Measurements from ENCODE around the gene FOXP1. TPM values are rescaled to one million over a fixed set of nuclear protein-coding genes. Genes with fewer than 3 reads are reported as not detected.

Gene FOXP1
- total and polyA plus RNA-seq, 12 donors = 7.6 to 42.7 (median 24.3) TPM

DNA sequence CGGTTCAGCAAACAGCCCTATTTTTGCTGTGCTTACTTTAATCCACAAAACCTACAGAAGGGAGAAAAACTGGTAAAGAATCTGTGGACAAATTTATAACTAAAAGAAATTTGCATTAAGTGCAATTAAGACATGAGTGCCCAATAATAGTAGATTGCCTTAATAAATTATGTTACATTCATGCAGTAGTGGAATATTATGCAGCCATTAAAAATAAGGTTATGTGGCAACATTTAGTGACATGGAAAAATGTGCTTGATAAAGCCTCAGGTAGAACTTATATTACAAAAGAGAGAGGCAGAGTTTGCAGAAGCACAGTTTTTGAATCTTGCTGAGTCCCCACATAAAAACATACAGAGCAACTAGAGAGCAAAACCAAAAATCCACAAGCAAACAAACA, 253.0 kb downstream of the FOXP1 start:
- TF ChIP-seq, protein P1, sequence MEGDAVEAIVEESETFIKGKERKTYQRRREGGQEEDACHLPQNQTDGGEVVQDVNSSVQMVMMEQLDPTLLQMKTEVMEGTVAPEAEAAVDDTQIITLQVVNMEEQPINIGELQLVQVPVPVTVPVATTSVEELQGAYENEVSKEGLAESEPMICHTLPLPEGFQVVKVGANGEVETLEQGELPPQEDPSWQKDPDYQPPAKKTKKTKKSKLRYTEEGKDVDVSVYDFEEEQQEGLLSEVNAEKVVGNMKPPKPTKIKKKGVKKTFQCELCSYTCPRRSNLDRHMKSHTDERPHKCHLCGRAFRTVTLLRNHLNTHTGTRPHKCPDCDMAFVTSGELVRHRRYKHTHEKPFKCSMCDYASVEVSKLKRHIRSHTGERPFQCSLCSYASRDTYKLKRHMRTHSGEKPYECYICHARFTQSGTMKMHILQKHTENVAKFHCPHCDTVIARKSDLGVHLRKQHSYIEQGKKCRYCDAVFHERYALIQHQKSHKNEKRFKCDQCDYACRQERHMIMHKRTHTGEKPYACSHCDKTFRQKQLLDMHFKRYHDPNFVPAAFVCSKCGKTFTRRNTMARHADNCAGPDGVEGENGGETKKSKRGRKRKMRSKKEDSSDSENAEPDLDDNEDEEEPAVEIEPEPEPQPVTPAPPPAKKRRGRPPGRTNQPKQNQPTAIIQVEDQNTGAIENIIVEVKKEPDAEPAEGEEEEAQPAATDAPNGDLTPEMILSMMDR (IDR thresholded peaks at IDR 0.05) = no peak
- TF ChIP-seq POLR2A (IDR thresholded peaks at IDR 0.05) = no peak
- 94 to 100% (median 97%) methylated on average over 1 of the region's 1 CpG for WGBS, 4 donors
- Histone ChIP-seq H3K27ac (no peak overlapping the region), H3K4me1 (replicated peaks in 1 of 2) (no peaks in the 10 kb centered on the region), H3K36me3 (replicated peaks in 1 of 2) (no peaks in the 10 kb centered on the region), H3K27me3 (no peaks in the 10 kb centered on the region), H3K9me3 (replicated peaks in 1 of 3) (no peaks in the 10 kb centered on the region), H3K4me3 (no peak overlapping the region)
- DNase-seq = no peak
- intact Hi-C loops (cut with DNase I) = no loop called here

DNA sequence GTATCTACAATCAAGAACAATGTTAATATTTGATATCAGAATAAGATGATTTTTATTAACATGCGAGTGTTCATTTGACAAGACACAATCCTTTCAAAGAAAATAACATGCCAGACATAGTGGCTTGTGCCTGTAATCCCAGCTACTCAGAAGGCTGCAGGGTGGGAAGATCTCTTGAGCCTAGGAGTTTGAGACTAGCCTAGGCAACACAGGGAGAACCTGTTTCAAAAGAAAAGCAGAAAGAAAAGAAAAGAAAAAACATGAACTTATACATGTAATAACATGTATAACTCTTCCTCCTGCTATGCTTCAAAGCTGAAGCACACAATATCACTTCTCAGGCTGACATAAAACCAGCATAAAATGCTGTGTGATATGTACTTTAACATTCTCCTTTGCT, 253.7 kb downstream of the FOXP1 start:
- intact Hi-C loops (cut with DNase I) = no loop called here
- H3K36me3 ChIP-seq (replicated peaks in 1 of 2) = no peaks in the 10 kb centered on the region
- no peak overlapping the region for H3K4me3 ChIP-seq
- H3K27me3 ChIP-seq = no peaks in the 10 kb centered on the region
- no peaks in the 10 kb centered on the region for H3K4me1 ChIP-seq (replicated peaks in 1 of 2)
- TF ChIP-seq POLR2A (IDR thresholded peaks at IDR 0.05) = no peak
- TF ChIP-seq, protein P1 (IDR thresholded peaks at IDR 0.05) = no peak
- no peak for DNase-seq
- no peak overlapping the region for H3K27ac ChIP-seq
- WGBS, 4 donors = 93 to 100% (median 98%) methylated on average over 1 of the region's 1 CpG
- H3K9me3 ChIP-seq (replicated peaks in 1 of 3) = no peaks in the 10 kb centered on the region

DNA sequence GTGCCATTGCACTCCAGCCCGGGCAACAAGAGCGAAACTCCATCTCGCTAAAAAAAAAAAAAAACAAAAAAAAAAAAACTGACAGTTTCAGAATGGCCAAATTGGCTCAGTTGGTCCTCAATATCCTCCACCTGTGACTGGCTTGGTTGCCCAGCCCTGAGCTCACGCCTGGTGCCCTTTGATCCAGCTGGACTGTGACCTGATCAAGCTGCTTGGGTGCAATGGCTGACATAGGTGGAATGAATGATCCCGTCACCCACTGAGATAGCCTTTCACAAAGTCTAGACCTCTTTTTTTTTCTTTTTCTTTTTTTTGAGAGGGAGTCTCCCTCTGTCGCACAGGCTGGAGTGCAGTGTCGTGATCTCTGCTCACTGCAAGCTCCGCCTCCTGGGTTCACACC, 254.6 kb downstream of the FOXP1 start:
- Histone ChIP-seq H3K36me3 (replicated peaks in 1 of 2) (no peaks in the 10 kb centered on the region), H3K4me1 (replicated peaks in 1 of 2) (no peaks in the 10 kb centered on the region), H3K27ac (no peak overlapping the region), H3K27me3 (no peaks in the 10 kb centered on the region), H3K9me3 (replicated peaks in 1 of 3) (no peaks in the 10 kb centered on the region), H3K4me3 (no peak overlapping the region)
- intact Hi-C loops (cut with DNase I) = no loop called here
- WGBS, 4 donors = 93 to 99% (median 97%) methylated on average over 7 to 8 of the region's 8 CpGs
- TF ChIP-seq POLR2A (IDR thresholded peaks at IDR 0.05) = no peak
- TF ChIP-seq, protein P1 (IDR thresholded peaks at IDR 0.05) = no peak
- DNase-seq = no peak

DNA sequence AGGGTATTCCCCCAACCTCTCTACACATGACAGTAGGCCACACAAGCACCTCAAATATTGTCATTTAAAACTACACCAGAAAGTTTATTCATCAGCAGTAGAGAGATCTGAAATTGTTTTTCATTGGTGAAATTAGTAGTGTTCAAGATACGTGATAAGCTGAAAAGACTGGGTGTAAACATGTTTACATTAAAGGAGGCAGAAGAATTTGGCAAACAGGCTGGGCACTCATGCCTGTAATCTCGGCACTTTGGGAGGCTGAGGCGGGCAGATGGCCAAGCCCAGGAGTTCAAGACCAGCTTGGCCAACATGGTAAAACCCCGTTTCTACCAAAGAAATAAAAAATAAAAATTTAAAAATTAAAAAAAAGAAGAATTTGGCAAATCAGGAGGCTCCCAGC, 255.6 kb downstream of the FOXP1 start:
- intact Hi-C loops (cut with DNase I) = no loop called here
- TF ChIP-seq, protein P1 (IDR thresholded peaks at IDR 0.05) = no peak
- no peak for TF ChIP-seq POLR2A (IDR thresholded peaks at IDR 0.05)
- Histone ChIP-seq H3K9me3 (replicated peaks in 1 of 3) (no peaks in the 10 kb centered on the region), H3K27ac (no peak overlapping the region), H3K4me1 (replicated peaks in 1 of 2) (no peaks in the 10 kb centered on the region), H3K4me3 (no peak overlapping the region), H3K27me3 (no peaks in the 10 kb centered on the region), H3K36me3 (replicated peaks in 1 of 2) (no peaks in the 10 kb centered on the region)
- DNase-seq = no peak
- WGBS, 4 donors = 93 to 96% (median 95%) methylated on average over 4 of the region's 4 CpGs

All from adrenal gland (tissue), 12 donors.